MM.1S (cell line): ENCODE data around the gene DENND1A.

Experiments
- DNase-seq: peaks from one replicate; pipeline ENCODE4 v3.0.0-alpha.2; 2015
- H2AFZ ChIP-seq: fragments of 300-600 bp; sonication (generic); 2 replicates; pipeline ENCODE4 v1.6.0; 2016; ENCODE audit warnings: antibody characterized with exemption, low read length
- H3F3A ChIP-seq: fragments of 300-600 bp; sonication (generic); 2 replicates; pipeline ENCODE4 v1.6.1; 2016; ENCODE audit warnings: mild to moderate bottlenecking, antibody characterized with exemption, low read length, moderate library complexity, mixed read lengths; ENCODE audit not compliant: insufficient read depth
- H3K27ac ChIP-seq: fragments of 300-600 bp; sonication (generic); 2 replicates; pipeline ENCODE4 v1.5.1; 2016; ENCODE audit warnings: mild to moderate bottlenecking, low read length
- H3K27me3 ChIP-seq: fragments of 300-600 bp; sonication (generic); replicated peaks from 2 replicates; pipeline ENCODE4 v1.6.0; 2016; ENCODE audit warnings: low read length; ENCODE audit not compliant: insufficient read depth
- H3K36me3 ChIP-seq: fragments of 300-600 bp; sonication (generic); replicated peaks from 2 replicates; pipeline ENCODE4 v1.6.1; 2016; ENCODE audit warnings: mild to moderate bottlenecking, low read length, mixed read lengths; ENCODE audit not compliant: insufficient read depth
- H3K4me1 ChIP-seq: fragments of 300-600 bp; sonication (generic); 2 replicates; pipeline ENCODE4 v1.6.1; 2016; ENCODE audit warnings: low read length, mixed read lengths
- H3K4me2 ChIP-seq: fragments of 300-600 bp; sonication (generic); 2 replicates; pipeline ENCODE4 v1.6.0; 2016; ENCODE audit warnings: low read depth, low read length
- H3K4me3 ChIP-seq: fragments of 300-600 bp; sonication (generic); 2 replicates; pipeline ENCODE4 v1.5.1; 2016; ENCODE audit warnings: low read length, mixed read lengths
- H3K79me2 ChIP-seq: fragments of 300-600 bp; sonication (generic); 2 replicates; pipeline ENCODE4 v1.6.1; 2016; ENCODE audit warnings: mixed run types, low read length, mixed read lengths
- H3K9ac ChIP-seq: fragments of 300-600 bp; sonication (generic); 2 replicates; pipeline ENCODE4 v1.6.1; 2016; ENCODE audit warnings: low read length, mixed read lengths
- H3K9me2 ChIP-seq: fragments of 300-600 bp; sonication (generic); replicated peaks from 2 replicates; pipeline ENCODE4 v1.6.1; 2016; ENCODE audit warnings: mild to moderate bottlenecking, low read length, mixed read lengths; ENCODE audit not compliant: insufficient read depth
- H3K9me3 ChIP-seq: fragments of 300-600 bp; sonication (generic); replicated peaks from 2 replicates; pipeline ENCODE4 v1.6.1; 2016; ENCODE audit warnings: mild to moderate bottlenecking, low read length, mixed read lengths; ENCODE audit not compliant: insufficient read depth
- H4K20me1 ChIP-seq: fragments of 300-600 bp; sonication (generic); 2 replicates; pipeline ENCODE4 v1.6.1; 2016; ENCODE audit warnings: mild to moderate bottlenecking, low read length, moderate library complexity, mixed read lengths; ENCODE audit not compliant: insufficient read depth
- CTCF ChIP-seq: fragments of 300-600 bp; sonication (generic); IDR thresholded peaks from 2 replicates; pipeline ENCODE4 v1.5.1; 2016; ENCODE audit warnings: antibody characterized with exemption, low read length, mixed read lengths
- EZH2 ChIP-seq: fragments of 300-600 bp; sonication (generic); optimal IDR thresholded peaks from 2 replicates; pipeline ENCODE3; 2017; ENCODE audit warnings: low read depth, mild to moderate bottlenecking, antibody characterized with exemption, low read length, mixed read lengths
- EZH2phosphoT487 ChIP-seq: fragments of 300-600 bp; sonication (generic); IDR thresholded peaks from 2 replicates; pipeline ENCODE4 v1.6.1; 2018; ENCODE audit warnings: antibody characterized with exemption, low read length

The DENND1A gene

GRCh38 chr9:123865226-123866000 is 64.5 kb downstream of the DENND1A start:
- Histone ChIP-seq H3F3A (no peaks in the 10 kb centered on the region), H3K9me2 (no peaks in the 10 kb centered on the region), H3K9me3 (no peaks in the 10 kb centered on the region), H3K9ac (no peak overlapping the region), H3K27ac (no peak overlapping the region), H3K36me3 (no peaks in the 10 kb centered on the region), H3K4me1 (no peaks in the 10 kb centered on the region), H3K27me3 (no peaks in the 10 kb centered on the region), H4K20me1 (no peaks in the 10 kb centered on the region), H2AFZ (no peak overlapping the region), H3K79me2 (no peaks in the 10 kb centered on the region), H3K4me2 (no peak overlapping the region), H3K4me3 (no peak overlapping the region)
- TF ChIP-seq EZH2, result no peak
- TF ChIP-seq CTCF, result no peak
- TF ChIP-seq EZH2phosphoT487, result no peak
- DNase-seq, result no peak

DNA sequence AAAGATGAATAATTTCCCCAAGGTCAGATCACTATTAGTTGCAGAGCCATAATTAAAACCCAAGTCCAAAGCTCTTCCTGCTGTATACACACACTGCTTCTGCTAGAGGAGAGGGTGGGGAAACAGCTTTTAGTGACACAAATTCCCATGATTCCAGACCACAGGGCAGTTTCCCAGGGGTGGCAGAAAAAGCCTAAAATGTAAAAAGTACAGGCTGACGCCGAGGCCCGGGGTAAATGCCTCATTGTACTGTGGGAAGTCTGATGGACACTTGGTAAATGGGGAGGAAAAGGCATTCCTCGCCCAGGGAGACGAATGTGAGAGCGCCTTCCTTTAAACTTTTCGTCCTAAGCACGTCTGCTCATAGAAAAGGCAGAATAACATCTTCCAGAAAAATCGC is 65.7 kb downstream of the DENND1A start:
- H3K9me3 ChIP-seq, result no peaks in the 10 kb centered on the region
- no peak for TF ChIP-seq CTCF
- TF ChIP-seq EZH2, result no peak
- no peak for TF ChIP-seq EZH2phosphoT487
- no peaks in the 10 kb centered on the region for H3K9me2 ChIP-seq
- H3K4me2 ChIP-seq, result no peak overlapping the region
- H3K9ac ChIP-seq, result no peak overlapping the region
- H2AFZ ChIP-seq, result no peak overlapping the region
- no peaks in the 10 kb centered on the region for H3K79me2 ChIP-seq
- DNase-seq, result no peak
- no peaks in the 10 kb centered on the region for H3K27me3 ChIP-seq
- H4K20me1 ChIP-seq, result no peaks in the 10 kb centered on the region
- no peak overlapping the region for H3K27ac ChIP-seq
- H3K4me3 ChIP-seq, result no peak overlapping the region
- no peaks in the 10 kb centered on the region for H3K4me1 ChIP-seq
- no peaks in the 10 kb centered on the region for H3F3A ChIP-seq
- no peaks in the 10 kb centered on the region for H3K36me3 ChIP-seq

GRCh38 chr9:123863164-123863855 is 66.6 kb downstream of the DENND1A start:
- no peaks in the 10 kb centered on the region for H3F3A ChIP-seq
- no peak overlapping the region for H3K9ac ChIP-seq
- no peak for DNase-seq
- no peaks in the 10 kb centered on the region for H3K4me1 ChIP-seq
- no peak overlapping the region for H3K4me2 ChIP-seq
- H3K27ac ChIP-seq, result no peak overlapping the region
- H3K79me2 ChIP-seq, result no peaks in the 10 kb centered on the region
- H3K27me3 ChIP-seq, result no peaks in the 10 kb centered on the region
- TF ChIP-seq EZH2phosphoT487 (no peak), EZH2 (no peak), CTCF (no peak)
- no peak overlapping the region for H3K4me3 ChIP-seq
- no peaks in the 10 kb centered on the region for H3K36me3 ChIP-seq
- no peaks in the 10 kb centered on the region for H3K9me2 ChIP-seq
- no peaks in the 10 kb centered on the region for H3K9me3 ChIP-seq
- no peak overlapping the region for H2AFZ ChIP-seq
- H4K20me1 ChIP-seq, result no peaks in the 10 kb centered on the region
